H1 (cell line): ENCODE measurements around the gene BUB1B. TPM values are rescaled to one million over a fixed set of nuclear protein-coding genes. Genes with fewer than 3 reads are reported as not detected.

ENCODE experiments used
- RAD21 ChIP-seq, 2 experiments: IDR thresholded peaks in 1 of 2; conservative IDR thresholded peaks in 1 of 2; 2 replicates each; pipeline ENCODE4 v1.6.1; 2011; ENCODE audit warnings: low read depth in 2 of 2, low read length in 2 of 2, improper control_type of control experiment in 1 of 2, inconsistent platforms in 1 of 2, mild to moderate bottlenecking in 1 of 2, moderate library complexity in 1 of 2
- TAF1 ChIP-seq: IDR thresholded peaks from 2 replicates; pipeline ENCODE4 v1.6.1; 2011; ENCODE audit warnings: mild to moderate bottlenecking, low read depth, low read length
- polyA plus RNA-seq, 7 experiments: library from polyadenylated mRNA; depleted of rRNA in 3 of 7; stranded (reverse) in 5 of 7; unstranded in 2 of 7; fragments of >200 nt in 5 of 7; fragments of 200-250 nt in 2 of 7; gene quantifications; 1 replicate in 5 of 7; 2 replicates in 1 of 7; 4 replicates in 1 of 7; pipeline versions ENCODE4 v1.2.1 to v1.2.3, GENCODE V29; 2011 to 2013; ENCODE audit warnings: missing spikeins in 2 of 7, mixed read lengths in 2 of 7
- total RNA-seq: library from RNA; stranded (reverse); fragmentation: NEBNext Ultra II Directional; extraction: Animal tissue kit (Norgen Biotek cat#: 25700); gene quantifications from 2 replicates; pipeline ENCODE4 v1.2.1, GENCODE V29; 2021
- TF ChIP-seq, protein P1 (sequence below): IDR thresholded peaks from 2 replicates; pipeline ENCODE4 v1.6.1; 2012; ENCODE audit warnings: low read length, inconsistent platforms

The BUB1B gene
- total and polyA plus RNA-seq, 2 of the 8 experiments (the other 6 are each of a cell fraction or from before 2014, with no cell fraction given): 48.9 to 144 TPM

DNA sequence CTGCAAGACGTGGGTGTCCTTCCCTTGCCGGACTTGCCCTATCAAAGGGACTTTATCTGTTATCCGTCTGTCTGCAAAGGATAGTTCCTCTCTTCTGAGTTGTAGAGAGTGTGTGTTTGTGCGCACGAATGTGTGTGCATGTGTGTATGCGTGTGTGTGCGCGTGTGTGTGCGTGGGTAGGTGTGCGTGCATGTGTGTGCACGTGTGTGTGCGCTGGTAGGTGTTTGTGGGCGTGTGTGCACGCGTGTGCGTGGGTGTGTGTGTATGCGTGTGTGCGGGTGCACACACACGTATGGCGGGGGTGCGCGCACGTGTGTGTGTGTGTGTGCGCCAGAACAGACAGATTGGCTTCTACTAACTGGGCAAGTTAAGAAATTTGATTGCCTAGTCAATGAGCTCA is 48.1 kb upstream of the BUB1B start (continued):
- TF ChIP-seq, protein P1, sequence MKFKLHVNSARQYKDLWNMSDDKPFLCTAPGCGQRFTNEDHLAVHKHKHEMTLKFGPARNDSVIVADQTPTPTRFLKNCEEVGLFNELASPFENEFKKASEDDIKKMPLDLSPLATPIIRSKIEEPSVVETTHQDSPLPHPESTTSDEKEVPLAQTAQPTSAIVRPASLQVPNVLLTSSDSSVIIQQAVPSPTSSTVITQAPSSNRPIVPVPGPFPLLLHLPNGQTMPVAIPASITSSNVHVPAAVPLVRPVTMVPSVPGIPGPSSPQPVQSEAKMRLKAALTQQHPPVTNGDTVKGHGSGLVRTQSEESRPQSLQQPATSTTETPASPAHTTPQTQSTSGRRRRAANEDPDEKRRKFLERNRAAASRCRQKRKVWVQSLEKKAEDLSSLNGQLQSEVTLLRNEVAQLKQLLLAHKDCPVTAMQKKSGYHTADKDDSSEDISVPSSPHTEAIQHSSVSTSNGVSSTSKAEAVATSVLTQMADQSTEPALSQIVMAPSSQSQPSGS: no peak
- TF ChIP-seq RAD21 (IDR thresholded peaks at IDR 0.05 in 1 of 2, conservative IDR thresholded peaks at IDR 0.05 in 1 of 2; ENCODE audit: low read depth in 2 of 2, low read length in 2 of 2) (no peak), TAF1 (no peak)
